NCI-H2171 treated with DMSO at 0.1 percent for 48 hours (cell line): ENCODE results near the gene SECTM1.
"Not testable (repeated sequence)": the region's sequence is repeated elsewhere in the genome, so short reads cannot be mapped to it uniquely, and the experiment has no call there.

Experiments
- DNase-seq: peaks from one replicate; lab custom pipeline; 2025; lab: John Stamatoyannopoulos, UW

SECTM1 gene

DNA sequence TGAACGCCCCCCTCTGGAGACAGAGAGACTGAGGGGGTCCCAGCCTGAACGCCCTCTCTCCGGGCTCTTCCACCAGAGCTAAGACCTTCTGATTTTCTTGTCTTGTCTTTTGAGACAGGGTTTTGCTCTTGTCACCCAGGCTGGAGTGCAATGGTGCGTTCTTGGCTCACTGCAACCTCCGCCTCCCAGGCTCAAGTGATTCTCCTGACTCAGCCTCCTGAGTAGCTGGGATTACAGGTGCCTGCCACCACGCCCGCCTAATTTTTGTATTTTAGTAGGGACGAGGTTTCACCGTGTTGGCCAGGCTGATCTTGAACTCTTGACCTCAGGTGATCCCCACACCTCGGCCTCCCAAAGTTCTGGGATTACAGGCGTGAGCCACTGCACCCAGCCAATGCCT is 14.4 kb upstream of the SECTM1 start:
- DNase-seq = not testable (repeated sequence)

DNA sequence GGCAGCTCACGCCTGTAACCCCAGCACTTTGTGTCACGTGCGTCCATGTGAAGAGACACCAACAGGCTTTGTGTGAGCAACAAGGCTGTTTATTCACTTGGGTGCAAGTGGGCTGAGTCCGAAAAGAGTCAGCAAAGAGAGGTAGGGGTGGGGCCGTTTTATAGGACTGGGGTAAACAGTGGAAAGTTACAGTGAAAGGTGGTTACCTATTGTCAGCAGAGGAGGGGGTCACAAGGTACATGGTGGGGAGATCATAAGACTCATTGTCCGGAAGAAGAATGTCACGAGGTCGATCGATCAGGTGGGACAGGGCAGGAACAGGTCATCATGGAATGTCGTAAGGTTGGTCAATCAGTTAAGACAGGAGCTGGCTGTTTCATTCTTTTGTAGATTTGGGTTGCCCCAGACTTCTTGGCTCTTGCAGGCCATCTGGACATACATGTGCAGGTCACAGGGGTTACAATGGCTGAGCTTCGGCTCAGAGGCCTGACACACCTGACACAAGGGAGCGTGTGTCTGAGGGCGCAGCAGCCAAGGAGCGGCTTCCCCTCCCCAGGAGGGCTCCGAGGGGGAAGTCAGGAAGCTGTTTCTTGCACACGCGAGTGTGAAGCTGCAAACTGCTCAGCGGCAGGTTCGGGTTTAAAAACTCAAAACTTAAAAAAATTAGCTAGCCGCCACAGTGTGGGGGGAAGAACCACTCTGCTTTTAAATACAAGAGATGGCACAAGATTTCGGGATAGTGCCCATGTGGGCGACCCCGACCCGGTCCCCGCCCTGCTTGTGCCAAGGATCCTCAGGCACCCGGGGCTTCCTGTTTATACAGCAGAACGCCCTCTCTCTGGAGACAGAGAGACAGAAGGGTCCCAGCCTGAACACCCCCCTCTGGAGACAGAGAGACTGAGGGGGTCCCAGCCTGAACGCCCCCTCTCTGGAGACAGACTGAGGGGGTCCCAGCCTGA is 13.1 kb upstream of the SECTM1 start:
- DNase-seq = no peak

DNA sequence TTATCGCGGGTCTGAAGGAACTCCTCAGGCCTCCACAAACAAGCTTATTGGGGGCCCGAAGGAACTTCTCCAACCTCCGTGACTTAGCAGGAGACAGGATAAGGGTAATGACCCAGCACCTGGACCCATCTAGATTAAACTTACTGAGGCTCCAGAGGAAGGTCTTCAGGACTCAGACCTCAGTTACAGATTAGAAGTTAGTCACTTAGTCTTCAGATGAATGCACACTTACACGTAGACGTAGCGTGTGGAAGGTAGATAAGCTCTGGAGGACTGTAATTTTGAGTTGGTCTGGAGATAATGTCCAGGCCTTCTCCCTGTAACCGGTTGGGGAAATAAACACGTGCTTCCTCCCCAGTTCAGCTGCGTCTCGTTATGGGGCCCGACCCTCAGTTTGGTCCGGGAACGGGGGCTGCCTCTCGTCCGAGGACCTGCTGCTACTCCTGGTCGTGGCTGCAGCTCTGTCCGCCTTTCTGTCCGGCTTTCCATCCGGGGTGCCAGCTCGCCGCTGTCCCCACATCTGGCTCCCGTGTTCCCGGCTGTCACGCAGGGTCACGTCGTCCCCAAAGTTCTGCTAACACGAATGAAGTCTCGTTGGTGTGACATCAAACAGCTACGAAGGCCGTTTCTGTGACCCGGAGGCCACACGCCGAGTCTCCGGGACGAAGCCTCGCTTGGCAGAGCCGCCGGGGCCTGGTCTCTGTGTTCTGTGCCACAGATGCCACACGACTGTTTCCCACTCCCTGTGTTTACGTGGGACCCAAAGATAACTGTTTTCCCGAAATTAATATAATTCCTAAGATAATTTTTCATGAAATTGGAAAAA is 11.8 kb upstream of the SECTM1 start:
- DNase-seq = no peak

DNA sequence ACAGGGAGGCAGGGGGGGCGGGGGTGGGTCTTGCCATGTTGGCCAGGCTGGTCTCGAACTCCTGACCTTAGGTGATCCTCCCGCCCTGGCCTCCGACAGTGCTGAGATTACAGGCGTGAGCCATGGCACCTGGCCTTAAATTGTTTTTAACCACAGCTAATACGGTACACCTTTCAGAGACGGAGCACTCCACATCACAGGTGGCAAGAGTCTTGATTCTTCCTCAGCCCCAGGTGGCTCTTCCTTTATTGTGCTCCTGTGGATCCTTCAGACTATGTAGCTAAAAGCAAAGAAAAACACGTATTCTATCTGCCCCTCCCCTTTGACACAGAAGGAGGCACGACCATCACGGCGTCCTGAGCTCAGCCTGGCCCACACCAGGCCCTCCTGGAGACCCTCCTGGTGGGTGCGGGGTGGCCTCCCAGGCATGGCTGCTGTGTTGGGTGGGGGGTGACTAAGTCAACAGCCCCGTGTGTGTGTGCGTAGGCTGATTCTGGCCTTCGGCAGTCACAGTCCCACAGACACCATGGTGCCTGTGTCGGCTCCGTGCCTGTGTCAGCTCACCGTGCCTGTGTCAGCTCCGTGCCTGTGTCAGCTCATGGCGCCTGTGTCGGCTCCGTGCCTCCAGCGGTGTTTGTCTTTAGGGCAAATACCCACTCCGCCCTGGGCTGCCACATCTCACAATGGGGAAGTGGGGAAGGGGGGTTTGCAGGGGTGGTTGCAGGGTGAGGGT is 10.8 kb upstream of the SECTM1 start:
- DNase-seq = no peak

DNA sequence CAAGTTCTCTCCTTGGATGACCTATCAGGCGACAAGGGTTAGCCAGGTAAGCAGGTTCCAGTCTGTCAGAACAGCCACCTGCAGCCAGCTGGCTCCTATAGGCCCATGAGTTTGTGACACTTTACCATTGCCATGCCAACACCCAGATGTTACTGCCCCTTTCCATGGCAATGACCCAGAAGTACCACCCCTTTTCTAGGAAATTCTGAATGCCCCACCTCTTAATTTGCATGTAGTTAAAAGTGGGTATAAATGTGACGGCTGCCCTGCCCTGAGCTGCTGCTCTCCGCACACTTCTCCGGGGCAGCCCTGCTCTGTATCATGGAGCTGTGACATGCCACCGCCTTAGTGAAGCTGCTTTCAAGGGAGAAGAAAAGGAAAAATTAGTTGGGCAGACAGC is 10.0 kb upstream of the SECTM1 start:
- no peak for DNase-seq

DNA sequence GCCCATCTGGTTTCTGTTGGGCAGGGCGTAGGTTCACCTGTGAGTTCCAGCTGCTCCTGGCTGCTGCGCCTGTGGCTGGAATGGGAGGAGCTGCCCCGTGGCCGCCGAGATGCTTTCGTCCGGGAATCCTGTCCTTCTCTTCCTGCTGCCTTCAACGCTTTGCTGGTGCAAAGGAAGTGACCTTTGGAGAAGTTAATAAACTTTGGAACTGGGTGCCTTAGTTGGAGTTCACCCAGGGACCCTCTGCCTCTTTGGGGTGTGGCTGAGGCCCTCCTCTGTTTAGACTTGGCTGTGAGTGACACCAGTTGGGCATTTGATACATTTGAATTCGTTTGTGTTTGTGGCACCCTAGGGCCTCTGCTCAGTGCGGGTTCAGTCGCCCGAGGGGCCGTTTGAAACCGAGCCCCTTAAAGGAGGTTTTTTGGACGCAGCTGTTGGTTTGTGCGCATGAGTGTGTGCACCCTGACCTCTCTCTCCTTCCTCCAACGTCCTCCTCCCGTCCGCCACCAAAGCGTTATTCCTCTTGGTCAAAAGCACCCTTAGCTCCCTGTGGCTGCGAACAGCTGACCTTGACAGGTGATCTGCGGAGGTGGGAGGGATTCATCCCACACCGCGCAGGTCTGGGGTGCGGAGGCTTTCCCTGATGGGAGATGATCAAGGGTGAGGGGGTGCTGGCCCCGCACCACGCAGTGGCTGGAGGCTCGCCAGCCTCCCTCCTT is 9.0 kb upstream of the SECTM1 start:
- DNase-seq = no peak

DNA sequence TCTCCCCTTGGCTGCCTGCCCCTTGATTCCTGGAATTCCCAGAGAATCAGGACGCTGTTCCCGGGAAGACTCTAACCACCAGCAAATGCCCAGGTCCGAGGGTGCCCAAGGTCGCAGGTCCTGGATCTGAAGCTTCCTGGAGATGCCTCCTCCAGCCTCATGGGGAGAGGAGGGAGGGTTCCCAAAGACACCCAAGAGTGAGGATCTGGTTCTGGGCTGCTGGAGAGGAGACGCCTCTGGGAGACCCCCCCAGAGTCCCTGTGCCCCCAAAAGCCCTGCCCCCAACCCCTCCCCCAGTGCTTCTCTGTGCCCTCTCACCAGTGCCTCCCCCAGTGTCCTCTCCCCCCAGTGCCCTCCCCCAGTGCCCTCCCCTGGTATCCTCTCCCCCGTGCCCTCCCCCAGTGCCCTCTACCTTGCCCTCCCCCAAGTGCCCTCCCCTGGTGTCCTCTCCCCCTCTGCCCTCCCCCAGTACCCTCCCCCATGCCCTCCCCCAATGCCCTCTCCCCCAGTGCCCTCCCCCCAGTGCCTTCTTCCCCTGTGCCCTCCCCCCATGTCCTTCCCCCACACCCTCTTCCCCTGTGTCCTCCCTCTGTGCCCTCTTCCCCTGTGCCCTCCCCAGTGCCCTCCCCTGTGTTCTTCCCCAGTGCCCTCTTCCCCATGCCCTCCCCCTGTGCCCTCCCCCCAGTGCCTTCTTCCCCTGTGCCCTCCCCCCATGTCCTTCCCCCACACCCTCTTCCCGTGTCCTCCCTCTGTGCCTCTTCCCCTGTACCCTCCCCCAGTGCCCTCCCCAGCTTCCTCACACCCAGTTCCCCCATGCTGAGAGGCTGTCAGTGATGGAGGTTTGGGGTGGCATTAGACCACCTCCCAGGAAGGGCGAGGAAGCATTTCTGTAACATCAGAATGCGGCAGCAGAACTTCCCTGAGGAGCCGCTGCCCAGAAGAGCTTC is 6.3 kb upstream of the SECTM1 start:
- no peak for DNase-seq

DNA sequence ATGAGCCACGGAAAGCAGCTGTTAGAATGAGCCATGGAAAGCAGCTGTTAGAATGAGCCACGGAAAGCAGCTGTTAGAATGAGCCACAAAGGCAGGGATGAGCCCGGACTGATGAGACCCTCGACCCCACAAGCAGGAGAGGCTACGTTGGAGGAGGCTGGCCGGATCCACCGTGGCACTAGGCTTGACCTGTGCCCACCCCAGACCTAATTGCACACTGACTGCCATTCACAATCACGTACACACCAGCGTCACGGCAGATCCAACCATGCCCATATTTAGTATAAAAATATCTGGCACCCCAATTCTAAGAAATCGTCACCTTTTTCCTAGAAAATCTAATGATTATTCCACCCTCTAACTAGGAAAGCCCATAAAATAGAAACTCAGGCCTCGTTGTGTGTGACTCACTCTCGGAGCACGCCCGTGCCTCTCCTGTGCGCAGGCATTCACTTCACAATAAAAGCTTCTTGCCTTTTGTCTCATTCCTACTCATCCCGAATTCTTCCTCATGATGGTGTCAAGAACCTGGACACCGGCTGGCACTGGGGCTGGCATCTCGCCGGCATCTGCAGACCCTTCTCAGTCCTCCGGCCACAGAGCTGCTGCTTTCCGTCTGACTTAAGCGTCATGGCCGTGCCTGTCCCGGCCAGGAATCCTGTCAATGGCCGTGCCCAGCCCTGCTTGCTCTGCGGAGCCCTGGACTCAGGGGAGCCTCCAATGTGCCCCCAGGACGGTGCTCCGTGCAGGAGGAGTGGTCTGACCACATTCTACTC is 5.5 kb upstream of the SECTM1 start:
- no peak for DNase-seq

DNA sequence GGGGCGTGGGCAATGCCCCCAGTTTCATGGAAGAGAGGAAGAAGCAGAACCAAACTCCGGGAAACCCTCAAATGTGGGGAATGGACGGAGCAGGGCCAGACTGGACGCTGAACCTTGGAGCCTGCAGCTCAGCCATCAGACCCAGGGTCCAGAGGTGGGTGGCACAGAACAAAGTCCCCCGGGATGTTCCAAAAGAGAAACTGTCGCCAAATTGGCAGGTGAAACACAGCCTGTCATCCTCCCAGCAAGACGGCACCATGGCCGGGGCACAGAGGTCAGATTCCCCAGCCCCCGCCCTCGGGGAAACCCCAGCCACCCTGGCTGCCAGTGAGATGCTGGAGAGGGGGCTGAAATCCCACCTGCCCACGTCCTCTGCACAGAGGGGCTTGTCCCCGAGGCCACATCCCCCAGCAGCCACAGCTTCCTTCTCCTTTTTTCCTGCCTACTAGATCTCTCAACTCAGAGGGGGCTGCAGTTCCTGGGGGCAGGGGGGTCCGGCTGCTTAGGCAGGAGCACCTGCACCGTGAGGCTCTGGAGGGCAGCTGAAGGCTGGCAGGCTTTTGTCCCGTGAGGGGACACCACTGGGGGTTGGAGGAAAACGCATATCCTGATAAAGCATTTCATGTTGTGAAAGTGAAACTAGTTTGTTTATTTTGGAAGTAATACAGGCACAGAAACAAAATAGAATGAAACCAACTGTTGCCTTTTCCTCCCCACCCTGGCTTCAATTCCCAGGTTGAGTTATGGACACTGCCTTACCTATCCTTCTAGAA is 1.2 kb upstream of the SECTM1 start:
- no peak for DNase-seq

DNA sequence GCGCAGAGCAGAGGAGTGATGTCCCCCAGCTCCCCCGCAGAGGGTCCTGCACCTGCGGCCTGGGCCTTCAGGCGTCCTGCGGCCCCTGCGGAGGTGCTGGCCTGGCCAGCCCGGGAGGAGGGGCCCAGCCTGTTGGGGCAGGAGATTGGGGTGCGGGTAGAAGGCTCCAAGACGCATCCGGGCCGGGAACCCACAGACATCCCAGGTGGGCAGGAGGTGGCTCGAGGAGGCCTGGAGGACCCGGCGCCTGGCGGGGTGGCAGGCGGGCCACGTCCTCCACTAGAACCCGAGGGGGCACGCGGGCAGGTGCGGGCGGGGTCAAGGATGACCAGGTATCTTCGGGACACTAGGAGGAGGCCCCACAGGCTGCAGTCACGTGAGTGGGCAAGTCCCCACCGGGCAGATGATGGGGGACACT is 647 bp upstream of the SECTM1 start:
- DNase-seq = no peak

DNA sequence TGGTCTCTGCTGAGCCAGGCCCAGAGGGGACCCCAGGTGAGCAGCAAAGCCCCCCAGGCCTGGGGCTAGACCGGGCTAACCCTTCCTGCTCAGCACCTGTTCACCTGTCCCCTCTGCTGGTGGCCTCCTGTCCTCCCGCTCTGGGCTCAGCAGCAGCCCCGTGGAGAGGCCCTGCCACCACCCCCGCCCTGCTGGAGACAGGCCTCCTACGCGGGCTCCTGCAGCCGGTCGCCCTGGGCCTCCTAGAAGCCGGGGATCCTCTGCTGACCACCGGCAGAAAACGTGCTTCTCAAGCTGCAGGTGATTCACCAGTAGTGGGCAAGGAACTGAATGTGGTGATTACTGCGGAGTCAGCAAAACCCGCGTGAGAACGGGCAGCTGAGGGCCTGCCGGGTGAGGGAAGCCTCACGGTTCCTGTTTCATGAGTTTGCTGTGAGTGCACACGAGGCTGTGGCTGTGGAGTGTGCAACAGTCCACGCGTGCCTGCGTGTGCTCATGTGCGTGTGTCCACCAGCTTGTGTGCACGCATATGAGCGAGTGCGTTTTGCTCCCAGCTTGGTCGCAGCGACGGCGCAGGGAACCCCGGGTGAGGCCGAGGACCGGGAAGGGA is 792 bp downstream of the SECTM1 start:
- peak; percentile 41 for DNase-seq

DNA sequence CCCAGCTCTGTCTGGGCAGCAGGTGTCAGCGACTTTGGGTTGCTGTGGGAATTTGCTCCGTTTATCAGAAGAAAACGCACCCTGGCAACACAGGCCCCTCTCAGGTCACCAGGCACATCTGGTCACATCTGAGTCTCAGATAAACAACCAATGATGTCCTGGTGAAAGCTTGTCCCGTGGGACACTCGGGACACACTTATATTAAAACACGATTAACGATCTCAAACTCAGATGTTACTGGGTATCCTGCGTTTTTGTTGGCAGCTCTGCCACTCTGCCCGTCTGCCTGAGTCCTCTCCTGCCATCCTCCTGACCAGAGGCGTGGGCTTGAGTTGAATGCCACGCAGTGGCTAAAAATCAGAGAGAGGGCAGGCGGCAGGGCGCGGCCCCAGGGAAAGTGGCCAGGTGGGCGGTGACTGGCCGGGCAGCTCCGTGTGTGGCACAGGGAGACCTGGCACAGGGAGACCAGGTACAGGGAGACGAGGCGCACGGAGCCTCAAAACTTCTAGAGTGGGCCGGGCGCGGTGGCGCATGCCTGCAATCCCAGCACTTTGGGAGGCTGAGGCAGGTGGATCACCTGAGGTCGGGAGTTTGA is 2.1 kb downstream of the SECTM1 start:
- peak; percentile 28 for DNase-seq

DNA sequence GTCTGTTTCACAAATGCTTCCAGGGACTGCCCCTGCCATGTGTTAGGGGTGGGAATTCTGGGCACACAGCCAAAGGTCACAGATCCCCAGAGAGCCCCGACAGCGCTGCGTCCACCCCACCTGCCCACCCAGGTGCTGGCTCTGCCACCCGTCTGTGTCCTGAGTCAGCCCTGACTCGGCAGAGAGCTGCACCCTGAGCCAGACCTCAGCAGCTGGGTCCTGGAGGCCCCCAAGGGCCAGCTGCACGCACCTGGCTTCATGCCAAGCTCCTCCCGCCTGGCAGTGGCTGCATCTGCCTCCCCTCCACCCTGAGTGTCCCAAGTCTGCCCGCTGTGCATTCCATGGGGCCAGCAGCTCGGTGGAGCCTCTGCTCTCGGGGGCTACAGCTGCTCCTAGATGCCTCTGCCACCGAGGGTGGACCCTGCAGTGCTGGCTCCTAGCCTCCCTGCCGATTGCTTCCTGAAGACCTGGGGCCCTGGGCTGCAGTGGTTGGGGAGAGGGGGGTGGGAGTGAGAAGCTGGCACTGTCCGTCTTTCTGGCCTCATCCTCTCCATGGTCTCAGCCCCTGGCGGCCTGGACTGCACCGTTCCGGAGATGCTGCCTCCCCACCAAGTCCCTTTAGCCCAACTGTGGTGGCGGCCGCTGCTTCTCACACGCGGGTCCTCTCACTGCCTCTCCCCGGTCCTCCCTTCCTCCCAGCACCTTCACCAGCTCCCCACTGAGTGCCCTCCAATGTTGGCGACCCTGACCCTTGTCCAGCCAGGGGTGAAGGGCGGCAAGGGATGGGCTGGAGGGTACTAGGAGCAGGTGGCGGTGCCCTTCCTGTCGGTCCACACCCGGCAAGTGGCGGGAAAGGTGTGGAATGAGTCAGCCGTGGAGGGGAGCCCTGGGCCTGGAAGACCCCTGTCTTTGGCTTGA is 3.0 kb downstream of the SECTM1 start:
- DNase-seq = peak; percentile 90

DNA sequence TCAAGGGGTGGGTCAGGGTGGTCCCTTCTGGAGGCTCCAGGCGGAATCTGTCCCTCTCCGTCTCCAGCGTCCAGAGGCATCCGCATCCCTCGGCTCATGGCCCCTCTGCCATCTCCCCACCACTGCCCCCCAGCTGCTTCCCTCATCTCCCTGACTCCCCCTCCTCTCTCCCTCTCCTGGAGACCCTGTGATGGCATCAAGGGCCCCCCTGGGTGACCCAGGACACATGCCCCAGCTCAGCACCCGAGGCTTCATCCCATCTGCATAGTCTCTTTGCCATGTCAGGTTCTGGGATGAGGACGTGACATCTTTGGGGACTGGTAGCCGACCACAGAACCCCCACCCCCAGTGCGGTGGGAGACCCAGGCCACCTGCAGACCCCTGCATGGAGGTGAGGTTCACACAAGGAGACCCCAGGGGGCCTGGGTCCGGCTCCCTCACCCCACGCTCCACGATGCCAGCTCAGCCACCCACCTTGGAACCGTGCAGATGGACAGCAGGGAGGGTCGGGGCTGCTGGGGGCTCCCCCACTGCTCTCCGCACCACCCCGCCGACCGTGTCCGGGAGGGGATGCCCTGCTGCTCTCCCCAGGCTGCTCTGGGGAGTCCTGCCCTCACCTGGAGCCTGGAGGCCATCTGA is 3.8 kb downstream of the SECTM1 start:
- no peak for DNase-seq

DNA sequence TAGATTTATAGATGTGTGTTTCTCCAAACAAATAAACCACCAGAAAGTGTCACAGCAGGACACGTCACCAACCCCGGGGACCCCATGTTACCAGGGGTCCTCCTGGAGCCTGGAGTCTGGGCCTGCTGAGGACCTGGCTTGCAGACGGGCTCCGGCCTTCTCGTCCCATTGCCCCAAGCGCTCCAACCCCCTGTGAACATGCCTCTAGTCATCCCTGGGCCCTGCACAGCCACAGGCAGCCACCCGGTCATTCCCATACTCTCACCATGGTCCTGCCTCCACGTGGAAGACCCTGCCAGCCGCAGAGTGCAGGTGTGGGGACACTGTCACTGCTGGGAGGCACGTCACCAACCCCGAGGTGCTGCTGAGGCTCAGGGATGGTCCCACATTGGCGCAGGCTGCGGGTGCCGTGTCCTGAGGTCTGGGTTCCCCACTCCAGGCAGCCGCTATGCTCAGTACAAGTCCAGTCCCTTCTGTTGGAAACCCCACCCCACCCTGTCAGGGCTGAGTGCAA is 4.5 kb downstream of the SECTM1 start:
- DNase-seq = no peak
